NCI-H345 treated with DMSO at 0.1 percent for 48 hours (cell line): ENCODE measurements around the gene ALDH1A3.
A peak's percentile ranks its signal among the peaks of the same experiment; 100 is the strongest.

Experiments used
- DNase-seq: peaks from one replicate; lab custom pipeline; 2025; ENCODE audit not compliant: unreplicated experiment; lab: John Stamatoyannopoulos, UW

ALDH1A3 gene

DNA sequence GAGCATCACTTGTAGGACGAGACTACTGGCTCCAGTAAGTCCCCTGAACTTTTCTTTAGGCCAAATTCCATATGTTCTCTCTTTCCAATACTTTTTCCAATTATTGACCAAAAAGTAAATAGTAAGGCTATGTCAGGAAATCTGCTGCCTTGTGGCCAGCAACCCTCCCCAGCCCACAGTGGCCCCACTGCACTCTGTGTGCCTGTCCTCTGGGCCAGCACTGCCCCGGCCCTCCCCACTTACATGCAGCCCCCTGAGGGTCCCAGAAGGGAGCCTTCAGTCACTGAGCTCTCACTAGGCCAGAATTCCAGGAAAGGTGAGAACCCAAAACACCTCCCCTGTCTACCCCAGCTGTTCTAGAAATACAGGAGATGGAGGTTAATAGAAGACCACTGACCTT, 21.3 kb upstream of the ALDH1A3 start:
- DNase-seq = no peak

DNA sequence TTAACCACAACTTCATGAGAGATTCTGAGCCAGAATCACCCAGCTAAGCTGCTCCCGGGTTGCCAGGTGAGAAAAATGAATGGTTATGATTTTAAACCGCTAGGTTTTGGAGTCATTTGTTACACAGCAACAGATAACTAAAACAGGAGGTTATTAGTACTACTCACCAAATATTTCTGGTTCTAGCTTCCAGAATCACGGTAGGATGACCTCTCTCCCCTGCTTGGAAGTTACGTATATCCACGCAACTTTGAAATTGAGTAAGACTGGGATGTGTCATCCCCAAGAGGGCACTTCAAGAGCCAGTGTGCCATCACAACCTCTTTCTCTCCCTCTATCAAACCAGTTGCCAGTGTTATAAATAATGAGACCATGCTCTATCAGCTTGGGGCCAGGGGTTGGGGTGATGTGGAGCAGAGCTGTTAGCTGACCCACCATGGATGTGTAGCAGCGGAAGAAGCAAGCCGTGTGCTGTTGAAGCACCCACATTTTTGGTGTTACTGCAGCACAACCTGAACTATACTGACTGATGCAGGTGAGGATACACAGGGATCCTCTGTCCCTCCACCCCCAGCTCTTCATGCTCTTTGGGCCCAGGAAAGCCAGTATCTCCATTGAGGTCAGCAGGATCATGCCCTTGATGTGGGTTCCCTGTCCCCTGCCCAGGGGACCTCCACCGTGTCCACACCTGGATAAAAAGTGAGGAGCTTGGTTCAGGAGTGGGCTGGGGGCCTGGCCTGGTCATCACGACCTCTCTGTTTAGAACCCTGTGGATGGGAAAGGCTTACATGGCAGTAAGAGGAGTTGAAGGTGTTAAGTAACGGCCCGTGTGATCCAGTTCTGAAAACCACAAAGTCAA, 19.4 kb upstream of the ALDH1A3 start:
- no peak for DNase-seq

DNA sequence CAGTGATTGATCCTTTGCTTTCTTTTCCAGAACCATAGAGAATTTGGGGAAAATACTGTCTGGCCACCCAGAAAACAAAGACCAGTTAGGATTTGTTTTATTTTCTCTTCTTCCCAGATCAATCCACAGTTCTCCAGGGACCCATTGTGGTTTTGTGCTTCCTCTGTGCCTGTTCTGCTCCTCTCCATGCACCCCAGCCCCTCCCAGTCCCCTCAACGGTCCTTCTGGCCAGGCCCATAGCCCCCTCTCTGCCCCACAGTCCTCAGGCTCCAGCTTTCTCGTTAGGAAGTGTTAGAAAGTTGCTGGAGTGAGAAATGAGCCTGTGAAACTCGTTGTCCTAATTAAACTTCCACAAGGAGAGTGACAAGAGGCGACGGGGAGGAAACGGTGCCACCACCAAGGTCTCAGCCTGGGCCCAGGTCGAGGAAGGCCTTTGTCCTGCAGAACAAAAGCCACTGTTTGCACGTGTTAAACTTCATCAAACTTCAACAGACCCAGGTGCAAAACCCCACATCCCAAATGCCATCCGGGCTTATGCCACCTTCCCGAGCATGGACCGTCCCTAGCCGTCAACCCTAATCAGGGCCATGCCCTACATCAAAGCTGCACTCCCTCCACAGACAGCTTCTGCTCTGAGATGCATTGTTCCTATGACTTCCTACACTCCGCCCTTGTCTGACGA, 18.7 kb upstream of the ALDH1A3 start:
- DNase-seq = no peak

DNA sequence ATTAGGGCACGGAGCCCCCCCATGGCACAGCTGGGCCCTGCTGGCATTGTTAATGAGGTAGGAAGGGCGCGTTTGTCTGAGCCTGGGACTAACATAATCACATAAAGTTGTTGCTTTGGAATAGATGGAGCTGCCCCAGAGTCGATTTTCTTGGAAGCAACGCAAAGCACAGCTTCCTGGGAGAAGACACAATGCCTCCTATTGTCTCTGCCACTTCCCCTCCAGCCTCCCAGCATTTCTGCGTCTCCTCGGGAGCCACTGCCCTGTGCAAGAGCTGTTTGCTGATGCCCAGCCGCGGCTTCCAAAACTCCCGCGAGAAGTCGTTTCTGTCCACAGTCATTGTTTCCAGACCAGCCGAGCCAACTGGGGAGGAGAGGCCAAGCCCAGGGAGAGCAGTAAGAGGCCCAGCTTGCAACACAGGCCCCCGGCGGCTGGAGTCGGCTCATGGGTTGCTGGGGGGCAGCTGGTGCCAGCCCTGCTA, 18.1 kb upstream of the ALDH1A3 start:
- no peak for DNase-seq

DNA sequence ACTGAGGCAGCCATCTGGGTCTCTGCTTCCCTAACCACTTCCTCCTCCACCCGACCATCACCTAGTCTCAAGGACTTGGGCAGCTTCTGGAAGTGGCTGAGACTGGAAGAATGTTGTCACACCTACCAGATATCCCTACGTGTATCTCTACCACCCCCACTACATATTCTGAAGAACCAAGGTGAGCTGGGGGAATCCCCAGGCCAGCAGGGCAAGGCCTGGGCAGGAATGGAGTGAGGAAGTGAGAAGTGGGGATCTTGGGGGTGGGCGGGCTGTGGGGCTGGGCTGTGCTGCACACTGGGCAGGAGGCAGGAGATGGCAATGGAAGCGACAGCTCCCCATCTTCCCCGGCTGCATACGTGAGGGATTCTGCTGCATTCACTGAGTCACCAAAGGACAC, 17.5 kb upstream of the ALDH1A3 start:
- DNase-seq = no peak

DNA sequence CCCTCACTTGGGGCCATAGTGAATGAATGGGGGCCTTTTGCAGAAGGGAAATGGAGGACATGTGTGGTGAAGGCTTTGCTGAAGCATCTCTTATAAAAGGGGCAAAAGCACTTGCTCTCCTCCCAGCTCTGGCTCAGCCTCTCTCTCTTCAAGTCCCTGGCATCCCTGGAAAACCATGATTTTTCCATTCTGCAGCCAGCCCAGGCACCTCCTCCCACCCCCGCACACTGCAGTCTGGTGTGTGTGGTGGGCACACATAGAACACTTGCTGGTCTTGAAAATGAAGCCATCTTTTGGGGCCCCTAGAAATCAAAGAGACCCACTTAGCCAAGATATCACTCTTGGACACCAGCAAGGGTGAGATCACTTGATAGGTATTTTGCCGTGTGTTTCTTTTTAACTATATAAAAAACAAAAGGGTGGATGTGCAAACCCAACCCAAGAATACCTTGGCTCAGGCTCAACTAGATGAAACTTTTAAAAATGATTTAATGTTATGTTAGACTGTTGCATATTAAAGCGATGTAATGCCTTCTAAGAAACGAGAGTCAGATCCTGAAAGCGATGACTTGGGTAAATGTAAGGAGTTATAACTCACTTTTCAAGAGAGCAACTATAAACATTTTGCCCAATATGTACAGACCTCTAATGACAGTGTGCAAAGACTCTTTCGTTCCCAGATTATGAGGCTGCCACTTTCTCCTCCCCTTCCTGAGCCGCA, 16.4 kb upstream of the ALDH1A3 start:
- no peak for DNase-seq

DNA sequence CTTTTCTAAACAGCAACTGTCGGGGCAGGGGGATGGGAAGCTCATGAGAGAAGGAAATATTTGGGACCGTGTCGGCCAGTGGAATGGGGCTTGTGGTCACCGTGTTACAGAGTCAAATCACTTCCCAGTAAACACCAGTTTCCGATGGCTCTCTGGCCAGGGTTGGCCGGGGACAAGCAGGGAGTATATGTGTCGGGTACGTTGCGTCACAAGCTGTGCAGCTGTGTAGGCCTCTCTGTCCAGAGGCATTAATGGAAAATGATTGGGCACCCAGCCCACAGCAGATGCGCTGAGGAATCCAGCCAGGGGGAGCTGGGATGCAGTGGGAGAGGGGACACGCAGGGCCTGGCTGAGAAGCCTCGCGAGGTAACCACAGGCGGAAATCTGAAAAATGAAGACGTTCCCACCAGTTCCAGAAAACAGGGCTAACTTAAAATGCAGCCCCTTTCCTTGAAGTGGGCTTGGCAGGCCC, 15.8 kb upstream of the ALDH1A3 start:
- DNase-seq = no peak

DNA sequence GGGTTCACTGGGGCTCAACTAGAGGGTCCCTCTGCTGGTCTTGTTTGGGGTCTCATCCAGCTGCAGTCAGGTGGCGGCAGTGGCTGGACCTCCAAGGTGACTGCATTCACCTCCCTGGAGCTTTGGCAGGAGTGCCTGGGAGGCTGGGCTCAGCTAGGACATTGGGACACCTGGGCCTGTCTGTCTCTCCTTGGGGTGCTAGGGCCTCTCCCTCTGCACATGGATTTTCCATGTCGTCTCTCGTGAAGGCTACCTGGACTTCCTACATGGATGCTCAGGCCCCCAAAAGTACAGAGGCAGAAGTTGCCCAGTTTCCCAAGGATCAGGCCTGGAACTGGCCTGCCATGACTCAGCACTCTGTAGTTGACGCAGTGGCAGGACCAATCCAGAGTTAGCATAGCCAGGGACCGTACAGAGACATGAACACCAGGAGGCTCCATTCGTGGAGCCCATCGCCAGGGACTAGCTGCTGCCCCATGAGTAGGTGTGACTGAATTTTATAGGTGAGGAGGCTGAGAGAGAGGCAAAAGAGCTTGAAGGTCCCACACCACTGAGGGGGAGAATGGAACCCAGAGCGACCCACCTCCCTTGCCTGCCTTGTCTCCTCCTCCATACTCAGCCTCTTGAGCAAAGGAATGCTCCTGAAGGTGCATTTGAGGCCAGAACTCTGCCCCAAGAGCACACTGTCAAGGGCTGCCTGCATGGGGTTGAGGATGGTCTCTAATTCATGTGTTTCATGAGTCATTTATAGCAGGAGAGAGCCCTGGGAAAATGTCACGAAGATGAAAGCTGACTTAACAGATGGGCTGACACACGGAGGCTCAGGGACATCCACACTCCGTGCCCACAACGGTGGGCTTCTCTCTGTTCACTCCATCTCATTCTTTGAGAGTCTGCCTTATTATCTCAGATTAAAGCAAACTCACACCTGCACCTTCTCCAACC, 13.0 kb upstream of the ALDH1A3 start:
- no peak for DNase-seq

DNA sequence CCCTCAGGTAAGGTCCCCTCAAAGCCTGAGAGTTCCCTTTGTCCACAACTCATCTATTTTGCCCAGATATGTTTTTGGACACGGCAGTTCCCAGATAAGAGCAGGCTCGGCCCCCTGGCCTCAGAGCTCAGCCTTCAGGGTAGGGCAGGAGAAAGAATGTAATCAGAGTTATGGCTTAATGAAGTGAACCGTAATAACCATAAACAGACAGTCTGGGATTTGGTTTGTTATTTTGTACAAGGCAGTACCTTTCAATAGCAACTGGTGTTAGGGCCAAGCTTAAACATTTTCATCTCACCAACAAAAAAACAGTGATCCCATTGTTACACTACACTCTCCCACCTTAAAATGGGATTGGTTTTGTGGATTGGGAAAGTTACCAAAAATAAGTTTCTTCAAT, 12.2 kb upstream of the ALDH1A3 start:
- no peak for DNase-seq

DNA sequence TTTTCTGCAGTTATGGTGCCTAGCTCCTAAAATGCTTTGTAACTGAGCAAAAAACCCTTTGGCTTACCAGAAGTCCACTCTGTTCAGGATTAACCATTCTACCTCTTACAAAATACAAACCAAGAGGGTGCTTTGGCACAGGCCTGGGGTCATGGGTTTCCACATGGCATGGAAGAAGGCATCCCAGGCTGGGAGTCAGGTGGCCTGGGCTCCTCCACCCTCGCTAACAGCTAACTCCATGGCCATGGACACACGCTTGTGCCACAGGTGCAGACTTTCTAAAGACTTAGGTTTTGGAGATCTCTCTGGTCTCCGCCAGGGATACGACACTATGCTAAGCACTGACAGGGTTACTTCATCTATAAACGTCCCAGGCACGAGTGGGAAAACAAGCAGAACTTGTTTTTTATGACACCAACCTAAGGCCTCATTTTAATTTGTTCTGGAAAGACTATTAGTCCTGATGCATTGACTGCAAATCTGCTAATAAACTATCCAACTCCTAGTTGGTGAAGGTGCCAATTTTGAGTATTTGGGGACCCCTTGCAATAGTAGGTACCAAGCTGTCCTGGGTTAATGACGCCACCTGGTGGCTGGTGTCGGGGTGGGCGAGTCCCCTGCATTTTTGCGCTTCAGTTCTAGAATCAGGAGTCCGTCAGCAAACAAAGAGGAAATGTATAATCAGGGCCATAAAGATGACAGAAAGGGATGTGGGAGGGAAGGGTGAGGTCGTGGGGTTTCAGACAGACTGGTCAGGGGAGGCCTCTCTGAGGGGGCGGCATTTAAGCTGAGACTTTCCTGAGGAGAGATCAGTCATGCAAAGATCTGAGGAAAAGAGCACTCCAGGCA, 10.3 kb upstream of the ALDH1A3 start:
- no peak for DNase-seq

DNA sequence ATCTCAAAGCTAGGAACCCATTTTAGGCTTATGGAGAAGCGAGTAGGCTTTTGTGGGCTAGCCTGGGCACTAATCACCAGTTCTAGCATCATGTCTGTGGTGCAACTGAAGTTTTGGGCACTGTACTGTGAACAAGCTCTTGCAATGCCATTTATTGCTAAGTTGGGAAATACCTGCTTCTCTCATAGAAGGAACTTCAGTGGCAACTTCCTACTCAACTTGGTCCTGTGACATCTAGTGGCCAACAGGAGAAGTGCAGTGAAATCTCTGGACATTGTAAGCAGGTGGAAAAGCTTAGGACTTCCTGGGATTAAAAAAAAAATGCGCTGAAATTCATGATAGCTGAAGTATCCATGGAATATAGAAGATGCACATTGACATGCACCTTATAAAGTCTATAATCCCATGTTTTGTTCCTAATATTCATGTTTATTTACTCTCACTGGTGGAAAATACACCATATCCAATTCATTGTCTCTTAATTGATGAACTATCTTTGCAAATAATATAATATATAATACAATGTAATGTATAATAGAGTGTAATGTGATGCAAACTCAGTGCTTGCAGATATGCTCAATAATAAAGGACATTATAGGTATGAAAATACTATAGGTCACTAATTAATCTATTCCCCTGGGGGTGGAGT, 6.5 kb upstream of the ALDH1A3 start:
- DNase-seq = peak; percentile 39

DNA sequence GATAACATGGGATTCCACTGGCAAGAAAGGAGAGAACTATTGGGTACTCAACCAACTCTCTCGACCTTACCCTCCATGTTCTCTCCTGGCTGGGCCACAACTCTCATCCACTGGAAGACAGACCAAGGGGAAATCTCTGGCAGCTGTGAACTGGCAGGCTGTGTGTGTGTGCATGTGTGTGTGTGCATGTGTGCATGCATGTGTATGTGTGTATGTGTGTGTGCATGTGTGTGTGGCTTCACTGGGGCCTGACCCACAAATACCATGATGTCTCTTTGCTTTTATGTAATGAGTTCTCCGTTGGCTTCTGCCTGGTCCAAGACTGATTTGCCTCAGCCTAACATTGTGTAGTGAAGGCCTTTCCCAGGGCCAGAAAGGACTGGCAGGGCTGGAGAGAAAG, 4.1 kb upstream of the ALDH1A3 start:
- no peak for DNase-seq

DNA sequence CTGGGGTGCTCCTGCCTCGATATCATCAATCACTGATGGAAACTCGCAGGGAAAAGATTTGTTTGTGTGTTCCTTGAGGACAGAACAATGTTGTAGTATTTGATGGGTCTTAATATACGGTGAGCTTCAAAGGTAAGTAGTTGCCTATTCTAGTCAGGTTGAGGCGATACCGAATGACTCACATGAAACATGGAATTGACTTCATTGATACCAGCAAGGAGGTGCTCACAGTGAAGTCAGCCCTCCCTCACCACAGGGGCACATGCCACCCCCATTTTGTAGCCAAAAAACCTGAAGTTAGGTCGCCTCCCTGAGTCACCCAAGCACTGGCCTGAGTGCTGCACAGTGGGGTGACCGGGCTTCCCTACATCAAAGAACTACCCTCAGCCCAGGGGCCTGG, 3.7 kb upstream of the ALDH1A3 start:
- no peak for DNase-seq

DNA sequence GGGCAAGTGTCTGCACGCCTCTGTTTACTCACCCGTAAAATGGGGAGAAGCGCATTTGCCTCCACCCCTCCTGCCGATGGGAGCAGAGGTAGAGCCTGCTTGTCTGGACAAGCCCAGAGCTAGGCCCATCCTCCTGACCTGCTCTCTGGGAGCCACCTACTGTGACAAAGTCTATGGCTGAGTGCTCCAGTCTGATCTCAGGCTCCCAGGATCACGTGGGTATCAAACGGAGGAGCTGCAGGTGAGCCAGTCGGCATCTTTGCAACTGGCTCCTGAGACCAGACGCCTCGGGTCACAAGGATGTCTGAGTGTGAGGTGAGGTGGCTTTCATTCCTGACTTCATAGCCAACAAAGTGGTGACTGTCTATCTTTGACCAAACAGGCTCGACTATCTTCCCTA, 2.1 kb upstream of the ALDH1A3 start:
- DNase-seq = no peak

DNA sequence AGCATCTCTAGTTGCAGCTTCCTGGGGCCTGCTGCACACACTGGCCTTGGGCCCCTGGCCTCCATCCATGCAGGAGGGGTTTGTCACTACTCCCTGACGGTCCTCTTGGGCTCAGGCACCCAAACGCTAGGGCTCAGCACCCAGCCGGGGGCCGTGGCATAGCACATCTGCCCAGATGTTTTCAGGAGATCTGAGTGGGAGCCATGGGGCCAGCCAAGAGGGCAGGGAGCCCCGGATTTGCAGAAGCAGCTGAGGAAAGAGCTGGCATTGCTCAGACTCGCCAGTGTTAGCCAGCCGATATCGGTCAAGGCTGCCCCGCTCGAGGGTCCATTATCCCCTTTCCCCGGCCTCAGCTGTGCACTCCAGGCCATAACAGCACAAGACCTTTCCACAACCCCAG, 1.5 kb upstream of the ALDH1A3 start:
- no peak for DNase-seq

DNA sequence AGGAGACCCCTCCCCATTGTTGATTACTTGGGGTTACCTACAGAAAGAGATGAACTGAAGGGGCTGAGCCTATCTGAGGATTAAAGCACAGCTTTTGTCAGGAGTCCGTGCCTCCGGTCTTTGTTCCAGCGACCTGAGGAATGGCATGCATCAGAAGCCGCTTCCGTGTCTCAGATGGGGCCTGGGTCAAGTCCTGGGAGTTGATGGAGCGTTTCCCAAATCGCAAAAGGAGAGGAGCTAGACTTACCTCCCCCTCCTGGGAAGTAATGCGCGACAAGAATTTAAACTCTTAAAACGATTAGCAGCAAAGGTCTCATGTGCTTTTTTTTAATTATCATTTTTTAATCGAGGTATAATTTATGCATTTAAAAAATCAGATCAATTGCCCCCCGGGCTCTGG, 983 bp upstream of the ALDH1A3 start:
- no peak for DNase-seq

DNA sequence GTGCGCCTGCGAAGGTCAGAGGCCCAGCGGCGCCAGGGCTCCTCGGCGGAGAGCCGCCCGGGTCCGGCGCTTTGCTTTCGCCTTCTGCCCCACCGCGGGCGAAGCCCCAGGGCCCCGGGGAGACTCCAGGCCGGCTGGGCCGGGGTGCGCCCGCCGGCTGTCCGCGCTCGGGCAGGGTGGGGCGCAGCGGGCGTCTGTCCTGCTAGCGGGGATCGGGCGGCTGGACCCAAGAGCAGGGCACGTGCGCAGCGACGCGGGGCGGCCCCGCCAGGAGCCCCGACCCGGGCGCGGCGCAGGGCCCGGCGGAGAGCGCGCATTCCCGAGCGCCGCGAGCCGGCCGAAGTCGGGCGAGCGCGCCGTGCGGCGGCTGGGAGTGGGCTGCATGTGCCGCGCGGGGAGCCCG, 569 bp upstream of the ALDH1A3 start:
- no peak for DNase-seq

DNA sequence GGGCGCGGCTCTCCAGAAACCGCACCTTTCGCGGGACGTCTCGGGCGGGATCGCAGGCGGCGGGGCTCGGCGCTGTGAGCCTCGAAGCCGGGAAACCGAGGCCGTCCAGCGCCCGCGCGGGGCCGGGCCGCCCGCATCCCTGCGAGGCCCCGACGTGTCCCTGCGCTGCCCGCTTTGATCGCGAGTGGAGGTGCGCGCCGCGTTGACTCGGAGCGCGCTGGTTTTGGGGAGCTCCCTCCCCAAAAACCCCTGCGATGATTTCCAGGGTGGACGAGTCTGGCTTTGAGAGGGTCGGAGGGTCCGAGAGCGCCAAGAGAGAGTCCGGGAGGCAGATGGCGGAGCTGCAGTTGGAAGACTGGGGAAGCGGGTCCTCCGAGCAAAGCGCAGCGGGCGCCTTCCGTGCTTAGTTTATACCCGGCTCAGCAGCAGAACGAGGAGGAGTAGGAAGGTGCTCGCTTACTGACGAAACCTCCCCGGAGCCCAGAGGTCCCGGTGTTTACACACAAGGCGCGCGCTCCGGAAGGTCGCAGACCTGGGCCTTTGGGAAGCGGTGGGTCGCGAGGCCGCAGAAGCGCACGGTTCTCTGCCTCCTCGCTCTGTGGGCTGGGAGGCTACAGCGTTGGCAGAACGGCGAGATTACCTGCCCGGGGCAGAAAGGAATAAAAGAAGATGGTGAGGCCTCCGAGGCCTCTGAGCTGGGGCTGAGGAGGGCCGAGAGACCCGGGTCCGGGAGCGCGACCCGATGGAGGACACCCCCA, 687 bp downstream of the ALDH1A3 start:
- no peak for DNase-seq

DNA sequence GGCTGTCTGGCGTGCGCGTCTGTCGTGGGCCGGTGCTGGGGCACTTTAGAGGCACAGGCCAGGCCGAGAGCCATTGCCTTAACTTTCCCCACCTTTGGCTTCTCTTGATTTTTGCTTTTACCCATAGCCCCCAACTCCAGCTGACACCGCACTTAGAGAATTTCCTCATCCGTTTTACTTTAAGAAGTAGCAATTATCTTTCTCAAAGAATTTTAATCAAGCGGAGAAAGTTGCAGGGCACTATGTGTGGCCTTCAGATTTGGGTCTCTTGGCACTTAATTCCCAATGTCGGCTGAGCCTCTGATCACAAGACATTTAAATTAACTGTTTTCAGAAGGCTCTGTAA, 1.2 kb downstream of the ALDH1A3 start:
- no peak for DNase-seq
